ENCODE measurements around the gene IKZF2.

The IKZF2 gene

GRCh38 chr2:213151437-213152064 is at the start of gene IKZF2:
TSS of gene IKZF2 (minus strand) at chr2:213151612. CDS start at chr2:213148629, 2,983 bp downstream.
- peak; percentile 52 to 84 (median 70) for DNase-seq

DNA sequence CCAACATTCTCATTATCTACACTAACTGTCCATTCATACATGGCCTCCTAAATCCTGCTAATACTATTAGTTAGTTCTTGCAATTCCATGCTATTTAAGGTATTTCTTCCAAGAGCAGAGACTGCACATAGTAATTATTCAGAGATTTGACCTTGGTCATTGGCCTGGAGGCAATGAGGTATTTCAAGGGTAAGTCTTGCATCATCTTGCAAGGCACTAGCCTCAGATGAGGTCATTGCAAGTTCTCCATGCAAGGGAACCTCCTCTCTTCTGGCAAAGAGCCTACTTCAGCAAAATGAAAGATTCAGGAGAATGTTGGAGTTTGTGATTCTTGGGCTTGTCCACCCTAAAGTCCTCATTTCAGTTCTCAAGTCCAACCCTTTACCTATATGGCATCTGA is 48.5 kb upstream of the IKZF2 start:
- DNase-seq: no peak

- DNase-seq: no peak
Observed at GRCh38 chr2:213189001-213189899, 37.8 kb upstream of the IKZF2 start.

- DNase-seq: no peak
Observed at GRCh38 chr2:213188533-213188867, 37.1 kb upstream of the IKZF2 start.

DNA sequence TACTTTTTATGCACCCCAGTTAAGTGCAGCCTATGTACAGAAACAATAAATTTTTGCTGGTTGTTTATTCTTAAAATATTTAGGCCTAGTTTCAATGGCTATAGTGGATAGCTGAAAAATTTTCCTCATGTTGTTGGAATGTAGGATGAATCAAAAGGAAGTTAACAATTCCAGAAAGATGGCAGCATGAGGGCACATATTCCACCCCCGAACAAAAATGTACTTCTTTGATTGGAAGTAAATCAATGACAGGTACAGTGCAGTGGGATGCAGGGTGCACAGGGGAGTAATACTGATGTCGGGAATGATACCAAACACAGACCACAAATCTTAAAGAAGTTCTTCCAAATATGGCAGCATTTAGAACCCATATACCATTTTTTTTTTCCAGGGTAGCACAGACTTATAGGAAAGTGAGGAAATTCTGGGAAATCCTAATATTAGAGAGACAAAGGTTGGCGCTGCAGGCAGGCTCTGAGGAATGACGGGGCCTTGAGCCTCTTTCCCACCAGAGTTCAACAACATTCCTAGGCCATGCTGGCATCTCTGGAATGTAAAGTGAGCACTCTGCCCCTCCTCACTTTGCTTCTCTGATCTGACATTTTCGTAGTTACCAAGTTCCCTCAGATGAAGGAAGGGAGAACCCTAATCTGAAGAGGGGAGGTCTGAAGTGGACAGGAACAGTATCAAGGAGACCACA is 36.6 kb upstream of the IKZF2 start:
- DNase-seq: no peak

GRCh38 chr2:213187386-213187785 is 36.0 kb upstream of the IKZF2 start:
- no peak for DNase-seq

- no peak for DNase-seq
Observed at GRCh38 chr2:213185147-213185822, 33.9 kb upstream of the IKZF2 start.

- no peak for DNase-seq
Observed at GRCh38 chr2:213181712-213182111, 30.3 kb upstream of the IKZF2 start.

DNA sequence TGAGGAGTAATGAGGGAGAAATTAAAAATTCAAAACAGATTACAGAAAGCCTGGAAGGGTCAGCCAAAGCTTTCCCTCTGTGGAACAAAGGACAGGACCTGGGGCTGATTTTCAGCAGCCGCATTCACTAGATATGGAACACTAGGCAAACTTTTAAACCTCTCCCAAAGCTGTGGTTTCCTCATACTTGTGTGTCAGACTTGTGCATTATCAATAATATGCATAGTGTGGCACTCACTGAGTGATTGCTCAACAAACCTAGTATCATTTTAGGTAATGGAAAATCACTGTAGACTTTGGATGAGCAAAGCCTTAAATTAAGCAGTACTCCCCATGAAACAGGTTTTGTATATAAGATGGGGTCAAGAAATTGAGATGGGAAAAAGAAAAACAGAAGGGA is 26.3 kb upstream of the IKZF2 start:
- no peak for DNase-seq

- no peak for DNase-seq
Observed at GRCh38 chr2:213175673-213176247, 24.3 kb upstream of the IKZF2 start.

GRCh38 chr2:213172641-213173040 is 21.2 kb upstream of the IKZF2 start:
- DNase-seq: no peak

DNA sequence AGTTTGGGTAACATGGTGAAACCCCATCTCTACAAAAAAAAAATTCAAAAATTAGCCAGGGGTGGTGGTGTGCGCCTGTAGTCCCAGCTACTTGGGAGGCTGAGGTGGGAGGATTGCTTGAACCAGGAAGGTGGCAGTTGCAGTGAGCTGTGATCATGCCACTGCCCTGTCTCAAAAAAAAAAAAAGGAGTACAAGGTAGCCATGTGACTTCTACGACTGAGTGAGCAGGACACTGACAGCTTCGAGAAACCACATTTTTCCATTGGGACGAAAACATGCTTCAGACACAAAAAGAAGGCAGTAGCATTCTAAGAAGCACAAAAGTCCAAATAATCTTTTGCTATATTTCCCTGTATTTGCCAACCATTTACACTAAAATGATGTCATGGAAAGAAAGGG is 19.7 kb upstream of the IKZF2 start:
- DNase-seq: no peak

DNA sequence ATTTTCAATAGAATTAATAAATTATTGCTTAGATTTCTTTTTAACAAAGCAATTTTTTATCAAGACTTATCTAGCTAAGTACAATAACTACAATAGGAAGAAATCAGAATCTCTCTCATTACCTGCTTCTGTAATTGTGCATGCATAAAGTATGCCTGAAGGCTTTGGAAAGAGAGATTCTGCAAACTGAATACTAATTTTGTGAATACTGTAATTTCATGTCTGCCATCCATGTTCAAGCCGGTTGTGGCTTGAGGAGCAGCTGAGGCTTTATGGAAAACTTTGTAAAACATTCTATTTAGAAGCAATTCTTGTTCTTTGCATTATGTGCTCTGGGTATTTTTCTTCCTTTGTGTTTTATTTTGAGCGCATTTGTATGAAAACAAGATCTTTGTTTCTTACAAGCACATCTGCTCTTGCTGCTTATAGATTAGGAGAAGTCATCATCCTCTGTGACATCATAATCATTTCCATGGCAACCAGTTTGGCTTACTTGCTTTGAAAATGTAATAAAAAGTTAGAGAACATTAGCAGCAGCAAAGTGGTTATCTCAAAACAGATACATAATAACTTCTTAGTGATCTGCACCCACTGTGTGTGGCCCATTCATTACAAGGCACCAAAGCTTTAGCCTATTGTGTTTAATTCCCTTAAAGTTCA is 16.0 kb upstream of the IKZF2 start:
- DNase-seq: no peak

- no peak for DNase-seq
Observed at GRCh38 chr2:213166109-213166508, 14.7 kb upstream of the IKZF2 start.

- DNase-seq: no peak
Observed at GRCh38 chr2:213164263-213164662, 12.9 kb upstream of the IKZF2 start.

DNA sequence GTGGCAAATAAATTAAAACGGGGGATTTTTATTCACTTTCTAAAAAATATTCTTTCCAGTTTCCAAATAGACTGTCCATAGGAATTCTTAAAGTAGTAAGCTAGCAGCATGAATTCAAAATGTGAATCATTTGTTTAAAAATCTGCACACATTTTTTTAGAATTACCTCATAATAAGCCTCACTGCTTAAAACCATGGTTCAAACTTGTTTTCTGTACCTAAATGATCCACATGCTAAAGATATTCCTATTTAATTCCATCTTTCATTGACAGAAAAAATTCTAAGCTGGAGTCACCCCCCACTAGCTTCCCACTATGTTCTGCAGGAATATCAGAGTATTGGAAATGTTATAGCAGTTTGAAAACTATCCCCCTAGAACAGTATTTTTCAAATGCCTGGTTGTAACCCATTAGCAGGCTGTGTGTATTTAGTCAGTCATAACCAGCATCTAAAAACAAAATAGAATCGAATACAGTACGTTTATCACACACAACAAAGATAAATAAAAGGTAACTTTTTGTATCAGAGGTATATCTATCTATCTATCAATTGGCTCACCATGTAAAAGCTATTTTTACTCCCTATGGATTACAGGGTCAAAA is 11.2 kb upstream of the IKZF2 start:
- DNase-seq: no peak

- no peak for DNase-seq
Observed at GRCh38 chr2:213161759-213162515, 10.5 kb upstream of the IKZF2 start.

DNA sequence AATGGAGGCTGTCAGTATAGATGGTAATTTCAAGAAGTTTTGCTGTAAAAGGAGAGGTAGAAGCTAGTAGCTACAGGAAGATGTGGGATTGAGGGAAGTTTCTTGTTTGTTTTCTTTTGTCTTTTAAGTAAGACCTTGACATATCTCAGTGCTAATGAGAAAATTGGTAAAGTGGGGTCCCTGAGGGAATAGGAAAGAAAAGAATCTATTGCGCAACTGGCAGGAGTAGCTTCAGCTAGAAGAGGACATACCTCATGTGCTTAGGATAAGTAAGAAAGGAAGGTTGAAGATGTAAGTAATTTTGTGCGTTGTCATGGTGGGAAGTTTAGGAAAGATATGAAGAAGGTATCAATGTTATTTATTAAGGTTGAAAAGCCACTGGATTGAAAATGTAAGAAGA is 8.4 kb upstream of the IKZF2 start:
- DNase-seq: no peak

DNA sequence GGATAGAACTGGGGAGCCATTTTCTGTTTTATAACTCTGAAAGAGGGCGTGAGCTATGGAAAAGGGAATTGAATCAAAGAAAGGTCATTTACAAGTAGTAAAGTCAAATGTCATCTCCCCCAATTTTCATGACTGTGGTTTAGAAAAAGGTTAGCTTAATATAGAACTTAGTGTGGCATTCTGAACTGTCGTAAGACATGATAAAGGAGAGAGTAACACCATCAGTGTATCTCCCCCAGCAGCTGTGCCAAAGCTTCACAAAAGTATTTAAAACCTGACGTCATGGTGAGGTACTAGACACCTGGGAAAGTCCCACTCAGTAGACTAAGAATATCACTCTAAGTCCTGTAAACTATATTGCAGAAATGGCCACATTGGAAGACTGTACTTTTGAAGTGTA is 5.8 kb upstream of the IKZF2 start:
- DNase-seq: no peak

- no peak for DNase-seq
Observed at GRCh38 chr2:213156717-213157116, 5.3 kb upstream of the IKZF2 start.

DNA sequence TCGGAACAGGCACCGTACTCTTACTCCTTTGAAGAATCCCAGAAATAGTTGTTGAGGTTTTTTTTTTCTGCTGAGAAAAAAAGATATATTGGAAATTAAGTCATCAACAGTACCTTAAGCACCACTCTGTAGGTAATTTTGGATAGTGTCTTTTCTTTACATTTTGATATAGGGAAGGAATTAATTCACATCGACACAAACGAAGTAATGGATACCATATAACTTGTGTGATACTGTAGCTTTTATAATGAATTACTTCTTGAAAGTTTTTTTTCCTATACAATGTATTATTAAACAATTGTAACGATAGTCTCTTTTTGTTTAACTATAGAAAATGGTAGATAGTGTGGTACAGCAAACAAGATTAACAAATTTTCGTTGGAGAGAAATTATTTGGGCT is 1.5 kb upstream of the IKZF2 start:
- DNase-seq: no peak

Measured in activated CD4-positive, CD25-positive, alpha-beta regulatory T cell (primary cell).